Esophagus muscularis mucosa (tissue), 4 donors: Measurements from ENCODE around the gene TP53I13. TPM values are rescaled to one million over a fixed set of nuclear protein-coding genes. Genes with fewer than 3 reads are reported as not detected.
A peak's percentile ranks its signal among the peaks of the same experiment; 100 is the strongest.

Experiments used
- DNase-seq: peaks from one replicate; pipeline ENCODE4 v3.0.0-alpha.2; 2017; ENCODE audit errors: extremely low spot score
- H3K27ac ChIP-seq, 4 donors: fragments of 200-600 bp; sonication (generic); replicated peaks in 1 of 4; 1 replicate in 3 of 4; 2 replicates in 1 of 4; pipeline ENCODE4 v1.5.1; 2016 to 2019; ENCODE audit warnings: mild to moderate bottlenecking in 1 of 4
- H3K27me3 ChIP-seq, 4 donors: fragments of 200-600 bp; sonication (generic); one replicate each; pipeline versions ENCODE4 v1.5.1 to v1.6.0; 2016 to 2019
- H3K36me3 ChIP-seq, 4 donors: fragments of 200-600 bp; sonication (generic); one replicate each; pipeline ENCODE4 v1.5.1; 2016 to 2019
- H3K4me1 ChIP-seq, 4 donors: fragments of 200-600 bp; sonication (generic); one replicate each; pipeline ENCODE4 v1.5.1; 2016 to 2019
- H3K4me3 ChIP-seq, 4 donors: fragments of 200-600 bp; sonication (generic); 1 replicate in 2 of 4; 2 replicates in 2 of 4; pipeline ENCODE4 v1.5.1; 2016 to 2019; ENCODE audit warnings: mild to moderate bottlenecking in 4 of 4, moderate library complexity in 1 of 4
- H3K9me3 ChIP-seq, 4 donors: fragments of 200-600 bp; sonication (generic); 1 replicate in 3 of 4; 2 replicates in 1 of 4; pipeline ENCODE4 v1.5.1; 2016 to 2019
- CTCF ChIP-seq, 3 experiments: fragments of 200-600 bp in 2 of 3; fragments of 450-650 bp in 1 of 3; sonication (generic) in 2 of 3; IDR thresholded peaks; one replicate each; pipeline ENCODE4 v1.5.1; 2017 to 2019; ENCODE audit warnings: antibody characterized with exemption in 3 of 3, mild to moderate bottlenecking in 2 of 3, moderate library complexity in 1 of 3
- EP300 ChIP-seq: sonication (generic); formaldehyde crosslinking; IDR thresholded peaks from one replicate; pipeline ENCODE4 v1.6.1; 2017; ENCODE audit warnings: antibody characterized with exemption
- POLR2A ChIP-seq: fragments of 450-650 bp; IDR thresholded peaks from one replicate; pipeline ENCODE4 v1.6.1; 2017; ENCODE audit warnings: antibody characterized with exemption, moderate library complexity, mild to moderate bottlenecking, low read depth
- POLR2AphosphoS5 ChIP-seq, 2 donors: sonication (generic); formaldehyde crosslinking; IDR thresholded peaks; one replicate each; pipeline ENCODE4 v1.6.1; 2017; ENCODE audit warnings: antibody characterized with exemption in 2 of 2
- WGBS: methylation state at CpG from one replicate; pipeline ENCODE4 v1.1.5; 2018; 5-methylcytosine and 5-hydroxymethylcytosine counted together
- intact Hi-C: fragments of 100-400 bp; cut with DNase I; formaldehyde crosslinking; loops from one replicate; pipeline ENCODE4 v1.15.1; 2023
- total RNA-seq, 4 donors: library from RNA; depleted of rRNA; stranded (reverse); fragments of >200 nt; gene quantifications; one replicate each; pipeline versions ENCODE4 v1.1.0 to v1.2.1, GENCODE V29; 2016

The TP53I13 gene
- total RNA-seq, 4 donors from 2014 or later = 40.9 to 72.6 (median 55.7) TPM

- 89% methylated on average over 9 of the region's 11 CpGs for WGBS
- intact Hi-C loops = no loop called here
- TF ChIP-seq EP300 (no peak), CTCF (IDR thresholded peaks at IDR 0.05) (no peak), POLR2AphosphoS5 (IDR thresholded peaks at IDR 0.05) (no peak)
- no peaks in the 10 kb centered on the region for H3K9me3 ChIP-seq
- H3K27me3 ChIP-seq = no peaks in the 10 kb centered on the region
- H3K4me1 ChIP-seq = peaks cover 43 to 69% (median 58%) of the 10 kb centered on the region in 4 donors
- DNase-seq = no peak
- peak overlapping the region in 2 of 4 donors; percentile 41 to 64 for H3K27ac ChIP-seq
- peak overlapping the region in 2 of 4 donors; percentile 79 to 99 for H3K4me3 ChIP-seq
- no peaks in the 10 kb centered on the region for H3K36me3 ChIP-seq
These were observed 26.1 kb downstream of the TP53I13 start for GRCh38 chr17:29594519-29595090.

- Histone ChIP-seq H3K36me3 (no peaks in the 10 kb centered on the region), H3K4me3 (no peak overlapping the region), H3K4me1 (peaks cover 36 to 62% (median 51%) of the 10 kb centered on the region in 4 donors), H3K9me3 (no peaks in the 10 kb centered on the region), H3K27ac (no peak overlapping the region), H3K27me3 (no peaks in the 10 kb centered on the region)
- intact Hi-C loops = no loop called here
- WGBS = 80% methylated on average over 7 of the region's 7 CpGs
- TF ChIP-seq POLR2A (no peak), POLR2AphosphoS5 (IDR thresholded peaks at IDR 0.05) (no peak), EP300 (no peak), CTCF (IDR thresholded peaks at IDR 0.05) (no peak)
- no peak for DNase-seq
These were observed 26.8 kb downstream of the TP53I13 start for GRCh38 chr17:29595107-29595942.

GRCh38 chr17:29595943-29596774, 27.7 kb downstream of the TP53I13 start:
- no peak for DNase-seq
- H3K27ac ChIP-seq = no peak overlapping the region
- no peaks in the 10 kb centered on the region for H3K36me3 ChIP-seq
- no peaks in the 10 kb centered on the region for H3K27me3 ChIP-seq
- intact Hi-C loops = no loop called here
- 86% methylated on average over 9 of the region's 12 CpGs for WGBS
- no peaks in the 10 kb centered on the region for H3K9me3 ChIP-seq
- no peak overlapping the region for H3K4me3 ChIP-seq
- peaks cover 28 to 53% (median 43%) of the 10 kb centered on the region in 4 donors for H3K4me1 ChIP-seq
- no peak for TF ChIP-seq POLR2A
- no peak for TF ChIP-seq EP300
- no peak for TF ChIP-seq CTCF (IDR thresholded peaks at IDR 0.05)
- TF ChIP-seq POLR2AphosphoS5 (IDR thresholded peaks at IDR 0.05) = no peak

- no peak for DNase-seq
- Histone ChIP-seq H3K4me3 (no peak overlapping the region), H3K27ac (no peak overlapping the region), H3K36me3 (no peaks in the 10 kb centered on the region), H3K4me1 (peaks cover 22 to 47% (median 36%) of the 10 kb centered on the region in 4 donors), H3K9me3 (no peaks in the 10 kb centered on the region), H3K27me3 (no peaks in the 10 kb centered on the region)
- no peak for TF ChIP-seq EP300
- no peak for TF ChIP-seq POLR2AphosphoS5 (IDR thresholded peaks at IDR 0.05)
- TF ChIP-seq CTCF (IDR thresholded peaks at IDR 0.05) = no peak
- TF ChIP-seq POLR2A = no peak
- intact Hi-C loops = no loop called here
- WGBS = 74% methylated on average over 8 of the region's 9 CpGs
These were observed 28.3 kb downstream of the TP53I13 start for GRCh38 chr17:29596811-29597210.
